Liver (tissue), 9 donors: Measurements from ENCODE around the gene TPST1. TPM values are rescaled to one million over a fixed set of nuclear protein-coding genes. Genes with fewer than 3 reads are reported as not detected.
A peak's percentile ranks its signal among the peaks of the same experiment; 100 is the strongest.

ENCODE experiments used
- DNase-seq: peaks from one replicate; pipeline ENCODE4 v3.0.0-alpha.2; 2017; ENCODE audit warnings: low spot score
- H3K27ac ChIP-seq, 2 donors: one replicate each; pipeline ENCODE4 v1.7.0; 2013; ENCODE audit warnings: inconsistent platforms in 2 of 2, low read length in 2 of 2, control low read depth in 1 of 2, low read depth in 1 of 2, mild to moderate bottlenecking in 1 of 2
- H3K27me3 ChIP-seq, 4 donors: one replicate each; pipeline versions ENCODE4 v1.6.1 to v1.7.0; 2013; ENCODE audit warnings: low read length in 3 of 4, inconsistent platforms in 1 of 4, mild to moderate bottlenecking in 1 of 4, moderate library complexity in 1 of 4; ENCODE audit not compliant: control insufficient read depth in 4 of 4, insufficient read depth in 4 of 4
- H3K36me3 ChIP-seq, 4 donors: one replicate each; pipeline versions ENCODE4 v1.6.1 to v1.7.0; 2013; ENCODE audit warnings: low read length in 3 of 4, mild to moderate bottlenecking in 3 of 4, low read depth in 1 of 4, moderate library complexity in 1 of 4; ENCODE audit not compliant: control insufficient read depth in 4 of 4, insufficient read depth in 3 of 4
- H3K4me1 ChIP-seq, 4 donors: one replicate each; pipeline versions ENCODE4 v1.6.1 to v1.7.0; 2013; ENCODE audit warnings: low read length in 3 of 4, mild to moderate bottlenecking in 3 of 4, moderate library complexity in 1 of 4; ENCODE audit not compliant: control insufficient read depth in 4 of 4, insufficient read depth in 4 of 4
- H3K4me3 ChIP-seq, 3 donors: one replicate each; pipeline versions ENCODE4 v1.6.1 to v1.7.0; 2013; ENCODE audit warnings: low read length in 3 of 3, control low read depth in 1 of 3, low read depth in 1 of 3, mild to moderate bottlenecking in 1 of 3
- H3K9ac ChIP-seq, 2 donors: one replicate each; pipeline ENCODE4 v1.7.0; 2013; ENCODE audit warnings: low read length in 2 of 2, mild to moderate bottlenecking in 2 of 2, moderate library complexity in 2 of 2, control low read depth in 1 of 2, low read depth in 1 of 2
- H3K9me3 ChIP-seq, 4 donors: one replicate each; pipeline versions ENCODE4 v1.6.1 to v1.7.0; 2013; ENCODE audit warnings: low read length in 3 of 4; ENCODE audit not compliant: control insufficient read depth in 4 of 4
- EGR1 ChIP-seq, 2 donors: IDR thresholded peaks; 2 replicates each; pipeline ENCODE4 v1.6.1; 2016 to 2018; ENCODE audit warnings: antibody characterized with exemption in 2 of 2, low read depth in 2 of 2
- FOXA1 ChIP-seq: IDR thresholded peaks from 2 replicates; pipeline ENCODE4 v1.6.1; 2016; ENCODE audit warnings: antibody characterized with exemption
- FOXA2 ChIP-seq: IDR thresholded peaks from 2 replicates; pipeline ENCODE4 v1.6.1; 2016; ENCODE audit warnings: antibody characterized with exemption
- GABPA ChIP-seq, 2 donors: IDR thresholded peaks in 1 of 2; conservative IDR thresholded peaks in 1 of 2; 2 replicates each; pipeline ENCODE4 v1.6.1; 2016; ENCODE audit warnings: antibody characterized with exemption in 2 of 2, mild to moderate bottlenecking in 1 of 2, moderate library complexity in 1 of 2
- HNF4G ChIP-seq: IDR thresholded peaks from 2 replicates; pipeline ENCODE4 v1.6.1; 2016; ENCODE audit warnings: antibody characterized with exemption
- JUND ChIP-seq, 2 donors: IDR thresholded peaks; 2 replicates each; pipeline ENCODE4 v1.6.1; 2016; ENCODE audit warnings: antibody characterized with exemption in 2 of 2
- NR2F2 ChIP-seq: IDR thresholded peaks from 2 replicates; pipeline ENCODE4 v1.6.1; 2016; ENCODE audit warnings: antibody characterized with exemption
- RAD21 ChIP-seq, 2 donors: IDR thresholded peaks; 2 replicates each; pipeline ENCODE4 v1.6.1; 2016; ENCODE audit warnings: antibody characterized with exemption in 2 of 2, mild to moderate bottlenecking in 2 of 2
- RXRA ChIP-seq, 2 donors: IDR thresholded peaks; 2 replicates each; pipeline ENCODE4 v1.6.1; 2017 to 2018; ENCODE audit warnings: antibody characterized with exemption in 2 of 2, mild to moderate bottlenecking in 1 of 2
- TAF1 ChIP-seq: conservative IDR thresholded peaks from 2 replicates; pipeline ENCODE4 v1.6.1; 2016; ENCODE audit warnings: antibody characterized with exemption, mild to moderate bottlenecking
- YY1 ChIP-seq: IDR thresholded peaks from 2 replicates; pipeline ENCODE4 v1.6.1; 2016; ENCODE audit warnings: antibody characterized with exemption, mild to moderate bottlenecking
- ZBTB33 ChIP-seq: IDR thresholded peaks from 2 replicates; pipeline ENCODE4 v1.6.1; 2016; ENCODE audit warnings: antibody characterized with exemption
- WGBS: extraction: QIAGEN DNeasy Blood & Tissue Kit; methylation state at CpG from one replicate; pipeline ENCODE4 v1.1.7; 2013; 5-methylcytosine and 5-hydroxymethylcytosine counted together
- polyA plus RNA-seq, 2 donors: library from polyadenylated mRNA; stranded (reverse) in 1 of 2; unstranded in 1 of 2; fragments of 200-250 nt in 1 of 2; fragments of >200 nt in 1 of 2; fragmentation: Nextera tagmentation in 1 of 2; extraction: Ambion mirVana in 1 of 2; gene quantifications; one replicate each; pipeline versions ENCODE4 v1.2.1 to v1.2.3, GENCODE V29; 2013 to 2015
- total RNA-seq, 2 donors: library from RNA; depleted of rRNA; stranded (reverse); fragments of >200 nt; gene quantifications; one replicate each; pipeline ENCODE4 v1.2.3, GENCODE V29; 2014
- TF ChIP-seq, protein P1 (sequence below): fragments of 150-350 bp; IDR thresholded peaks from 2 replicates; pipeline ENCODE4 v1.5.1; 2017; ENCODE audit warnings: improper control_type of control experiment, low read depth, low read length; ENCODE audit not compliant: missing input control
- TF ChIP-seq, protein P2 (sequence below): IDR thresholded peaks from 2 replicates; pipeline ENCODE4 v1.6.1; 2016; ENCODE audit warnings: antibody characterized with exemption
- TF ChIP-seq, protein P3 (sequence below): IDR thresholded peaks from 2 replicates; pipeline ENCODE4 v1.6.1; 2016; ENCODE audit warnings: antibody characterized with exemption
- TF ChIP-seq, protein P4 (sequence below): IDR thresholded peaks from 2 replicates; pipeline ENCODE4 v1.6.1; 2016; ENCODE audit warnings: antibody characterized with exemption, mild to moderate bottlenecking
- donor health status: healthy.
- donor health status: healthy.
- donor health status: healthy.
- donor health status: healthy.
- donor health status: healthy.

Gene TPST1
- total and polyA plus RNA-seq, 4 donors: 23.8 to 62.5 (median 25.7) TPM

DNA sequence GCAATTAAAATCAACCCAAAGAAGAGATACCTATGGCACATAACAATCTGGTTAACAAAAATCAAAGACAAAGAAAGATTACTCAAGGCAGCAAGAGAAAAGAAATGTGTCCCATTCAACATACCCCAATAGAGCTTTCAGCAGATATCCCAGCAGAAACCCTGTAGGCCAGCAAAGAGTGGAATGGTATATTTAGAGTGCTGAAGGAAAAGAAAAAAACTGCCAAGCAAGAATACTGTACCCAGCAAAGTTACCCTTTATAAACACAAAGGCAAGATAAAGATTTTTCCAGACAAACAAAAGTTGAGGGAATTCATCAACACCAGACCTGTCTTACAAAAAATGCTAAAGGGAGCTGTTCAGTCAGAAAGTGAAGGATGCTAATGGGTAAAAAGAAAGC, 131.6 kb downstream of the TPST1 start (continued):
- TF ChIP-seq, protein P1, sequence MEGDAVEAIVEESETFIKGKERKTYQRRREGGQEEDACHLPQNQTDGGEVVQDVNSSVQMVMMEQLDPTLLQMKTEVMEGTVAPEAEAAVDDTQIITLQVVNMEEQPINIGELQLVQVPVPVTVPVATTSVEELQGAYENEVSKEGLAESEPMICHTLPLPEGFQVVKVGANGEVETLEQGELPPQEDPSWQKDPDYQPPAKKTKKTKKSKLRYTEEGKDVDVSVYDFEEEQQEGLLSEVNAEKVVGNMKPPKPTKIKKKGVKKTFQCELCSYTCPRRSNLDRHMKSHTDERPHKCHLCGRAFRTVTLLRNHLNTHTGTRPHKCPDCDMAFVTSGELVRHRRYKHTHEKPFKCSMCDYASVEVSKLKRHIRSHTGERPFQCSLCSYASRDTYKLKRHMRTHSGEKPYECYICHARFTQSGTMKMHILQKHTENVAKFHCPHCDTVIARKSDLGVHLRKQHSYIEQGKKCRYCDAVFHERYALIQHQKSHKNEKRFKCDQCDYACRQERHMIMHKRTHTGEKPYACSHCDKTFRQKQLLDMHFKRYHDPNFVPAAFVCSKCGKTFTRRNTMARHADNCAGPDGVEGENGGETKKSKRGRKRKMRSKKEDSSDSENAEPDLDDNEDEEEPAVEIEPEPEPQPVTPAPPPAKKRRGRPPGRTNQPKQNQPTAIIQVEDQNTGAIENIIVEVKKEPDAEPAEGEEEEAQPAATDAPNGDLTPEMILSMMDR: no peak
- TF ChIP-seq FOXA1: no peak

DNA sequence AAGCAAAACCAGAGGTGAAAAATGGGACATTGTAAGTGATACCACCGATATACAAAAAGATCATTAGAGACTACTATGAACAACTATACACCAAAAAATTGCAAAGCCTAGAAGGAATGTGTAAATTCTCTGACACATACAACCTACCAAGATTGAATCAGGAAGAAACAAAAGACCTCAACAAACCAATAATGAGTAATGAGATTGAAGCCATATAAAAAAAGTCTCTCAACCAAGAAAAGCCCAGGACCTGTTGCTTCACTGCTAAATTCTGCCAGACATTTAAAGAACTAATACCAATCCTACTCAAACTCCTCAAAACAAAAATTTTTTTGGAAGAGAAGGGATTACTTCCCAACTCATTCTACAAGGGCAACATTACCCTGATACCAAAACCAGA, 134.0 kb downstream of the TPST1 start:
- no peaks in the 10 kb centered on the region for H3K27me3 ChIP-seq
- no peak overlapping the region for H3K9ac ChIP-seq
- peaks cover 0 to 2% (median under 1%) of the 10 kb centered on the region in 4 donors for H3K4me1 ChIP-seq
- WGBS: 100% methylated on average over 1 of the region's 1 CpG
- no peak for DNase-seq
- H3K9me3 ChIP-seq: peaks cover 0 to 4% (median 0%) of the 10 kb centered on the region in 4 donors
- no peak for TF ChIP-seq RAD21 (IDR thresholded peaks at IDR 0.05)
- TF ChIP-seq FOXA2: no peak
- TF ChIP-seq, protein P2, sequence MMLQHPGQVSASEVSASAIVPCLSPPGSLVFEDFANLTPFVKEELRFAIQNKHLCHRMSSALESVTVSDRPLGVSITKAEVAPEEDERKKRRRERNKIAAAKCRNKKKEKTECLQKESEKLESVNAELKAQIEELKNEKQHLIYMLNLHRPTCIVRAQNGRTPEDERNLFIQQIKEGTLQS: no peak
- TF ChIP-seq, protein P1: no peak
- TF ChIP-seq YY1: no peak
- TF ChIP-seq JUND (IDR thresholded peaks at IDR 0.05): no peak
- TF ChIP-seq, protein P3, sequence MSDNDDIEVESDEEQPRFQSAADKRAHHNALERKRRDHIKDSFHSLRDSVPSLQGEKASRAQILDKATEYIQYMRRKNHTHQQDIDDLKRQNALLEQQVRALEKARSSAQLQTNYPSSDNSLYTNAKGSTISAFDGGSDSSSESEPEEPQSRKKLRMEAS: no peak
- no peak for TF ChIP-seq ZBTB33
- no peak overlapping the region for H3K4me3 ChIP-seq
- H3K36me3 ChIP-seq: no peaks in the 10 kb centered on the region
- H3K27ac ChIP-seq: no peak overlapping the region

DNA sequence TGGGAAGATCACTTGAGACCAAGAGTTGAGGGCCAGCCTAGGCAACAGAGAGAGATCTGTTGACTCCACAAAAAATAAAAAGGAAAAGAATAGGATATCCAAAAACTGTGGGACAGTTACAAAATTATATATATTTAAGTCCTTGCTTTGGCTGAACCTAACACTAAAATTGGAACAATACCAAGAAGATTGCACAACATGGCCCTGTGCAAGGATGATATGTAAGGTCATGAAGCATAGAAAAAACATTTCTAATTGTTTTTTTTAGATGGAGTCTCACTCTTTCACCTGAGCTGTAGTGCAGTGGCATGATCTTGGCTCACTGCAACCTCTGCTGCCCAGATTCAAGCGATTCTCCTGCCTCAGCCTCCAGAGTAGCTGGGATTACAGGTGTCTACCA, 139.0 kb downstream of the TPST1 start:
- Histone ChIP-seq H3K4me3 (no peak overlapping the region), H3K36me3 (no peaks in the 10 kb centered on the region), H3K27me3 (no peaks in the 10 kb centered on the region), H3K4me1 (peaks cover 0 to 6% (median 2%) of the 10 kb centered on the region in 4 donors), H3K9me3 (peaks cover 0 to 4% (median 0%) of the 10 kb centered on the region in 4 donors), H3K27ac (no peak overlapping the region), H3K9ac (no peak overlapping the region)
- no peak for DNase-seq
- 67% methylated on average over 1 of the region's 1 CpG for WGBS
- TF ChIP-seq YY1 (peak; percentile 33), RAD21 (IDR thresholded peaks at IDR 0.05) (peak in 1 of 2 donors; percentile 13), HNF4G (no peak), EGR1 (IDR thresholded peaks at IDR 0.05; ENCODE audit: low read depth in 2 of 2) (no peak), NR2F2 (no peak), GABPA (IDR thresholded peaks at IDR 0.05 in 1 of 2, conservative IDR thresholded peaks at IDR 0.05 in 1 of 2) (no peak), RXRA (IDR thresholded peaks at IDR 0.05) (peak; percentile 45 to 57), FOXA2 (no peak), TAF1 (no peak)
- TF ChIP-seq, protein P3: no peak
- TF ChIP-seq, protein P2: no peak
- TF ChIP-seq, protein P4, sequence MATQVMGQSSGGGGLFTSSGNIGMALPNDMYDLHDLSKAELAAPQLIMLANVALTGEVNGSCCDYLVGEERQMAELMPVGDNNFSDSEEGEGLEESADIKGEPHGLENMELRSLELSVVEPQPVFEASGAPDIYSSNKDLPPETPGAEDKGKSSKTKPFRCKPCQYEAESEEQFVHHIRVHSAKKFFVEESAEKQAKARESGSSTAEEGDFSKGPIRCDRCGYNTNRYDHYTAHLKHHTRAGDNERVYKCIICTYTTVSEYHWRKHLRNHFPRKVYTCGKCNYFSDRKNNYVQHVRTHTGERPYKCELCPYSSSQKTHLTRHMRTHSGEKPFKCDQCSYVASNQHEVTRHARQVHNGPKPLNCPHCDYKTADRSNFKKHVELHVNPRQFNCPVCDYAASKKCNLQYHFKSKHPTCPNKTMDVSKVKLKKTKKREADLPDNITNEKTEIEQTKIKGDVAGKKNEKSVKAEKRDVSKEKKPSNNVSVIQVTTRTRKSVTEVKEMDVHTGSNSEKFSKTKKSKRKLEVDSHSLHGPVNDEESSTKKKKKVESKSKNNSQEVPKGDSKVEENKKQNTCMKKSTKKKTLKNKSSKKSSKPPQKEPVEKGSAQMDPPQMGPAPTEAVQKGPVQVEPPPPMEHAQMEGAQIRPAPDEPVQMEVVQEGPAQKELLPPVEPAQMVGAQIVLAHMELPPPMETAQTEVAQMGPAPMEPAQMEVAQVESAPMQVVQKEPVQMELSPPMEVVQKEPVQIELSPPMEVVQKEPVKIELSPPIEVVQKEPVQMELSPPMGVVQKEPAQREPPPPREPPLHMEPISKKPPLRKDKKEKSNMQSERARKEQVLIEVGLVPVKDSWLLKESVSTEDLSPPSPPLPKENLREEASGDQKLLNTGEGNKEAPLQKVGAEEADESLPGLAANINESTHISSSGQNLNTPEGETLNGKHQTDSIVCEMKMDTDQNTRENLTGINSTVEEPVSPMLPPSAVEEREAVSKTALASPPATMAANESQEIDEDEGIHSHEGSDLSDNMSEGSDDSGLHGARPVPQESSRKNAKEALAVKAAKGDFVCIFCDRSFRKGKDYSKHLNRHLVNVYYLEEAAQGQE: no peak
- TF ChIP-seq, protein P1: no peak
